ENCODE results near the gene OGT.
"Not testable (repeated sequence)": the region's sequence is repeated elsewhere in the genome, so short reads cannot be mapped to it uniquely, and the experiment has no call there.

OGT gene

GRCh38 chrX:71609095-71609750 is 76.3 kb downstream of the OGT start:
- Histone ChIP-seq H3K27me3 (replicated peaks; ENCODE audit: control insufficient read depth, insufficient read depth, low read length) (no peaks in the 10 kb centered on the region), H3K36me3 (ENCODE audit: control insufficient read depth, insufficient read depth, low read length) (peaks cover 4% of the 10 kb centered on the region)

DNA sequence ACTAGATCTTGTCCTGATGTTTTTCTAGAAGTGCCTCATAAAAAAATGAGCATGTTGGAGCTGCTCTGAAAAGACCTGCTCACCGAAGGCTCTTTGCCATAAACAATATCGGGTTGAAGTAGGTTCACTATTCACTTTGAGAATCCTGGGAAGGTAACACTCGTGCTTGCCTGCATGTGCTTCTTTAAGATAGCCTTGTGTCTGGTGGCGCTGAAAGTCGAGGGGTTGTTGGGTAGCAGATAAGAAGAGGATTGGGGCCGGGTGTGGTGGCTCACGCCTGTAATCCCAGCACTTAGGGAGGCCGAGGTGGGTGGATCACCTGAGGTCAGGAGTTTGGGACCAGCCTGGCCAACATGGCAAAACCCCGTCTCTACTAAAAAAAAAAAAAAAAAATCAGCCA is 78.8 kb downstream of the OGT start:
- not testable (repeated sequence) for DNase-seq (ENCODE audit: extremely low read depth, insufficient read length); H3K4me3 ChIP-seq (replicated peaks; ENCODE audit: low read depth, low read length); H3K27me3 ChIP-seq (replicated peaks; ENCODE audit: control insufficient read depth, insufficient read depth, low read length); H3K36me3 ChIP-seq (ENCODE audit: control insufficient read depth, insufficient read depth, low read length)

More at GRCh38 chrX:71609095-71609750, 76.3 kb downstream of the OGT start:
- no peak for TF ChIP-seq CTCF (IDR thresholded peaks at IDR 0.05; ENCODE audit: insufficient read depth, low read length, poor library complexity, severe bottlenecking)
- no peak for DNase-seq (ENCODE audit: extremely low read depth, insufficient read length)
- H3K4me3 ChIP-seq (replicated peaks; ENCODE audit: low read depth, low read length) = no peak overlapping the region

DNA sequence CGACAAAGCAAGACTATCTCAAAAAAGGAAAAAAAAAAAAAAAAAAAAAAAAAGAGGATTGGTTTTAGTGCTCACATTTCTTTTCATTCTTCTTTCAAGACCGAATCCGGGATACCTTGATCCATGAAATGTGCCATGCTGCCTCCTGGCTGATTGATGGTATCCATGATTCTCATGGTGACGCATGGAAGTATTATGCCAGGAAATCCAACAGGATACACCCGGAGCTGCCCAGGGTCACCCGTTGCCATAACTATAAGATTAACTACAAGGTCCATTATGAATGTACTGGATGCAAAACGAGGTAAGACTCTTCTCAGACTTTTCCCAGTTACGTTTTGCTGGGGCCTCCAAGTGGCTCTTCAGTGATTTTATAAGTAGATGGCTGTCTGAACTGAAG is 79.4 kb downstream of the OGT start:
- no peaks in the 10 kb centered on the region for H3K27me3 ChIP-seq (replicated peaks; ENCODE audit: control insufficient read depth, insufficient read depth, low read length)
- H3K36me3 ChIP-seq (ENCODE audit: control insufficient read depth, insufficient read depth, low read length) = peaks cover 3% of the 10 kb centered on the region; the same call in 1 of the 2 replicates
- no peak for DNase-seq (ENCODE audit: extremely low read depth, insufficient read length)
- no peak for TF ChIP-seq CTCF (IDR thresholded peaks at IDR 0.05; ENCODE audit: insufficient read depth, low read length, poor library complexity, severe bottlenecking)
- H3K4me3 ChIP-seq (replicated peaks; ENCODE audit: low read depth, low read length) = no peak overlapping the region

GRCh38 chrX:71615056-71615455 is 82.2 kb downstream of the OGT start:
- peaks cover 3% of the 10 kb centered on the region; the same call in 1 of the 2 replicates for H3K36me3 ChIP-seq (ENCODE audit: control insufficient read depth, insufficient read depth, low read length)
- DNase-seq (ENCODE audit: extremely low read depth, insufficient read length) = no peak
- H3K27me3 ChIP-seq (replicated peaks; ENCODE audit: control insufficient read depth, insufficient read depth, low read length) = no peaks in the 10 kb centered on the region
- no peak overlapping the region for H3K4me3 ChIP-seq (replicated peaks; ENCODE audit: low read depth, low read length)
- no peak for TF ChIP-seq CTCF (IDR thresholded peaks at IDR 0.05; ENCODE audit: insufficient read depth, low read length, poor library complexity, severe bottlenecking)

DNA sequence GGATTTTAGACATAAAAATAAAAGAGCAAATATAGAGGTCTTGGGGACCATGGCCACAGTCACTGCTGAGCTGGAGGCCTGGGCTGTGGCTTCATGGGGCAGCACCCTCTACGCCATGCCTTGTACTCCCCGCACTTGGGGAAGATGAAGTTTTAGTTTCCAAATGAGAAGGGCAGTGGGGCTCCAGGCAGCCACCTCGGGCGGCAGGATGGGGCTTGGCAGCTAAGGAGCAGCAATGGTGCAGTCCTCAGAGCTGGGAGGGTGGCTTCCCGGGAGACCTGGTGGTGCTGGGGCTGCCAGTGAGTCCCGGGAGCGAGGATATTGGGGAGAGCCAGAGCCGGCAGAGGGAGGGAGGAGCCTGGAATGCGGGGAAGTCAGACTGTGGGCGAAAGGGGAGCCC is 83.0 kb downstream of the OGT start:
- H3K36me3 ChIP-seq (ENCODE audit: control insufficient read depth, insufficient read depth, low read length) = peaks cover 2% of the 10 kb centered on the region; the same call in 1 of the 2 replicates
- DNase-seq (ENCODE audit: extremely low read depth, insufficient read length) = no peak
- TF ChIP-seq CTCF (IDR thresholded peaks at IDR 0.05; ENCODE audit: insufficient read depth, low read length, poor library complexity, severe bottlenecking) = no peak
- H3K4me3 ChIP-seq (replicated peaks; ENCODE audit: low read depth, low read length) = no peak overlapping the region
- H3K27me3 ChIP-seq (replicated peaks; ENCODE audit: control insufficient read depth, insufficient read depth, low read length) = no peaks in the 10 kb centered on the region

GRCh38 chrX:71616672-71617529 is 84.0 kb downstream of the OGT start:
- H3K27me3 ChIP-seq (replicated peaks; ENCODE audit: control insufficient read depth, insufficient read depth, low read length) = no peaks in the 10 kb centered on the region
- no peak for DNase-seq (ENCODE audit: extremely low read depth, insufficient read length)
- H3K4me3 ChIP-seq (replicated peaks; ENCODE audit: low read depth, low read length) = no peak overlapping the region
- TF ChIP-seq CTCF (IDR thresholded peaks at IDR 0.05; ENCODE audit: insufficient read depth, low read length, poor library complexity, severe bottlenecking) = no peak
- peaks cover 2% of the 10 kb centered on the region; the same call in 1 of the 2 replicates for H3K36me3 ChIP-seq (ENCODE audit: control insufficient read depth, insufficient read depth, low read length)

Measured in GM06990 (cell line).